K562 (cell line): Measurements from ENCODE around the gene LINGO3. TPM values are rescaled to one million over a fixed set of nuclear protein-coding genes. Genes with fewer than 3 reads are reported as not detected.
A peak's percentile ranks its signal among the peaks of the same experiment; 100 is the strongest.

Experiments used
- C11orf30 ChIP-seq: fragments of 450-650 bp; IDR thresholded peaks from 2 replicates; pipeline ENCODE4 v1.6.1; 2016; ENCODE audit warnings: low read depth, mild to moderate bottlenecking
- CCAR2 ChIP-seq: fragments of 200-400 bp; formaldehyde crosslinking; IDR thresholded peaks from 2 replicates; pipeline ENCODE4 v1.6.1; 2017; ENCODE audit warnings: mild to moderate bottlenecking, low read depth, low read length
- GTF3C2 ChIP-seq: IDR thresholded peaks from 3 replicates; pipeline ENCODE4 v1.6.1; 2011; ENCODE audit warnings: borderline replicate concordance, mild to moderate bottlenecking, moderate library complexity; ENCODE audit not compliant: insufficient read length; ENCODE audit errors: extremely low read depth
- HIVEP1 ChIP-seq: fragments of 250-450 bp; sonication (Bioruptor Pico); IDR thresholded peaks from 2 replicates; pipeline ENCODE4 v1.4.0; 2020; ENCODE audit warnings: mild to moderate bottlenecking
- NUFIP1 ChIP-seq: fragments of 450-650 bp; IDR thresholded peaks from 2 replicates; pipeline ENCODE4 v1.6.1; 2018; ENCODE audit not compliant: partially characterized antibody
- PREB ChIP-seq: sonication (generic); formaldehyde crosslinking; IDR thresholded peaks from 2 replicates; pipeline ENCODE4 v1.8.1; 2023; ENCODE audit warnings: mild to moderate bottlenecking, missing genetic modification reagents
- SMAD3 ChIP-seq: fragments of 450-650 bp; formaldehyde crosslinking; conservative IDR thresholded peaks from 2 replicates; pipeline ENCODE4 v1.4.0; 2020; ENCODE audit warnings: mild to moderate bottlenecking
- SRSF1 ChIP-seq: fragments of 200-400 bp; formaldehyde crosslinking; IDR thresholded peaks from 2 replicates; pipeline ENCODE4 v1.6.1; 2017; ENCODE audit warnings: mild to moderate bottlenecking, low read depth, low read length, moderate library complexity
- SRSF9 ChIP-seq: fragments of 200-400 bp; formaldehyde crosslinking; IDR thresholded peaks from 2 replicates; pipeline ENCODE4 v1.6.1; 2017; ENCODE audit warnings: low read depth, low read length, borderline replicate concordance
- TCF3 ChIP-seq: sonication (generic); formaldehyde crosslinking; IDR thresholded peaks from 2 replicates; pipeline ENCODE4 v1.4.0; 2020; ENCODE audit warnings: mild to moderate bottlenecking, missing genetic modification reagents
- ZBTB43 ChIP-seq: sonication (generic); formaldehyde crosslinking; IDR thresholded peaks from 2 replicates; pipeline ENCODE4 v1.8.0; 2023; ENCODE audit warnings: mild to moderate bottlenecking, missing genetic modification reagents
- ZFP36 ChIP-seq: fragments of 150-350 bp; IDR thresholded peaks from 2 replicates; pipeline ENCODE4 v1.6.1; 2018; ENCODE audit warnings: low read length, low read depth; ENCODE audit not compliant: partially characterized antibody
- ZNF407 ChIP-seq: fragments of 450-650 bp; IDR thresholded peaks from 2 replicates; pipeline ENCODE4 v1.6.1; 2016; ENCODE audit warnings: low read depth
- polyA plus RNA-seq, 8 experiments: library from polyadenylated mRNA; depleted of rRNA in 4 of 8; stranded (reverse) in 5 of 8; unstranded in 3 of 8; fragments of >200 nt; fragmentation: Nextera tagmentation in 2 of 8; fragmentation: Illumina TruSeq in 1 of 8; extraction: Ambion mirVana in 2 of 8; extraction: Trizol in 1 of 8; gene quantifications; 2 replicates each; pipeline versions ENCODE4 v1.2.1 to v1.2.3, GENCODE V29; 2011 to 2014; ENCODE audit warnings: inconsistent platforms in 1 of 8, missing spikeins in 1 of 8
- total RNA-seq, 7 experiments: library from RNA; depleted of rRNA in 6 of 7; stranded (reverse); fragments of >200 nt in 6 of 7; fragmentation: Illumina TruSeq in 2 of 7; extraction: Trizol in 2 of 7; gene quantifications; 2 replicates each; pipeline versions ENCODE4 v1.2.1 to v1.2.3, GENCODE V29; 2011 to 2021; ENCODE audit warnings: low replicate concordance in 1 of 7

The LINGO3 gene
- total and polyA plus RNA-seq, 9 of the 15 experiments (the other 6 are each of a cell fraction or from before 2014, with no cell fraction given), result 0.03 to 0.05 (median 0.03) TPM; not detected in 6

GRCh38 chr19:2273356-2274184 is 34.4 kb downstream of the LINGO3 start (continued):
- TF ChIP-seq ZNF407 (peak; percentile 71; the same call in 1 of the 2 replicates), ZFP36 (no peak), NUFIP1 (no peak), CCAR2 (no peak), PREB (CRISPR knock-in tag) (no peak), HIVEP1 (CRISPR knock-in tag) (no peak), TCF3 (CRISPR knock-in tag) (0 out of 2 replicates have a peak, but pooled peaks have one; percentile 12), C11orf30 (0 out of 2 replicates have a peak, but pooled peaks have one; percentile 26), GTF3C2 (no peak), ZBTB43 (CRISPR knock-in tag) (no peak), SRSF9 (no peak), SRSF1 (no peak), SMAD3 (CRISPR knock-in tag) (no peak; the same call in 1 of the 2 replicates)
